ENCODE data around the gene SH2D7. TPM values are rescaled to one million over a fixed set of nuclear protein-coding genes. Genes with fewer than 3 reads are reported as not detected.

The SH2D7 gene
- total and polyA plus RNA-seq, 2 donors (not counting 3 experiments of a cell fraction or from before 2014, with no cell fraction given): not detected

- CTCF ChIA-PET: interaction anchor here (1.1 to 7.0 kb wide), 4 partner anchors 14 to 169 kb away, joined by 3 to 50 read pairs (median 5); no protein-coding TSS in a partner anchor
- Histone ChIP-seq H3K4me3 (replicated peaks in 1 of 3; ENCODE audit: insufficient read depth in 1 of 3, low read depth in 1 of 3, low read length in 3 of 3) (no peak overlapping the region), H3K27ac (ENCODE audit: insufficient read depth, low read depth, low read length) (no peak overlapping the region), H3K27me3 (ENCODE audit: control insufficient read depth in 2 of 2, insufficient read depth in 2 of 2, low read length in 2 of 2) (no peaks in the 10 kb centered on the region), H3K36me3 (ENCODE audit: control insufficient read depth in 2 of 2, extremely low read depth in 1 of 2, insufficient read depth in 2 of 2, low read length in 2 of 2) (no peaks in the 10 kb centered on the region), H3K79me2 (ENCODE audit: control insufficient read depth, insufficient read depth, low read length) (no peaks in the 10 kb centered on the region), H2AFZ (ENCODE audit: low read depth, low read length) (no peak overlapping the region), H3K9ac (replicated peaks; ENCODE audit: extremely low read depth, insufficient read depth, low read length) (no peak overlapping the region), H3K4me2 (ENCODE audit: insufficient read depth, low read length) (no peak overlapping the region), H4K20me1 (replicated peaks; ENCODE audit: control insufficient read depth, extremely low read depth, insufficient read depth, low read length) (no peaks in the 10 kb centered on the region), H3K4me1 (ENCODE audit: control insufficient read depth, extremely low read depth, insufficient read depth, low read length) (peaks cover 7% of the 10 kb centered on the region), H3K9me1 (replicated peaks; ENCODE audit: control insufficient read depth, extremely low read depth, insufficient read depth, low read length) (no peaks in the 10 kb centered on the region), H3K9me3 (replicated peaks; ENCODE audit: control insufficient read depth, insufficient read depth, low read length) (no peaks in the 10 kb centered on the region)
- no peak for FAIRE-seq
- dilution Hi-C loops (cut with MboI; ENCODE audit: extremely low pct_ligation_motif_present, low sequenced_read_pairs) (no loop called here), intact Hi-C loops (cut with micrococcal nuclease) (no loop called here)
- POLR2A ChIA-PET: no interaction called here
- BruUV-seq (replicated peaks): no TSS peak
- no peak for TF ChIP-seq EZH2 (IDR thresholded peaks at IDR 0.05; ENCODE audit: borderline replicate concordance, low read depth, low read length, severe bottlenecking)
- TF ChIP-seq MYC (IDR thresholded peaks at IDR 0.05; ENCODE audit: low read depth, low read length): no peak
- TF ChIP-seq CTCF (IDR thresholded peaks at IDR 0.05; ENCODE audit: extremely low read depth in 1 of 2, insufficient read depth in 1 of 2, low read depth in 1 of 2, low read length in 2 of 2): no peak
- TF ChIP-seq JUN (IDR thresholded peaks at IDR 0.05; ENCODE audit: borderline replicate concordance, insufficient read depth, insufficient read length, low read depth): no peak
- TF ChIP-seq POLR2A (IDR thresholded peaks at IDR 0.05; ENCODE audit: low read depth, low read length): no peak
- no peak for TF ChIP-seq POLR2AphosphoS5 (IDR thresholded peaks at IDR 0.05; ENCODE audit: insufficient read depth, low read depth, low read length)
- no peak for TF ChIP-seq FOS (IDR thresholded peaks at IDR 0.05; ENCODE audit: borderline replicate concordance, insufficient read depth, low read length)
- TF ChIP-seq MAX (IDR thresholded peaks at IDR 0.05; ENCODE audit: insufficient read depth, insufficient read length): no peak
- no peak for TF ChIP-seq GATA2 (IDR thresholded peaks at IDR 0.05; ENCODE audit: insufficient read depth, insufficient read length, low read depth, low read length)
- no peak for DNase-seq (ENCODE audit: low read depth, low spot score)
Measured at GRCh38 chr15:78127882-78128281, 35.5 kb downstream of the SH2D7 start.
